Loucy (cell line): ENCODE data around the gene TNS4.

Source experiments
- EZH2phosphoT487 ChIP-seq: fragments of 200-600 bp; IDR thresholded peaks from 2 replicates; pipeline ENCODE4 v1.6.1; 2018; ENCODE audit warnings: antibody characterized with exemption, mild to moderate bottlenecking, moderate library complexity, borderline replicate concordance
- TF ChIP-seq, protein P1 (sequence below): fragments of 200-600 bp; sonication (generic); conservative IDR thresholded peaks from 2 replicates; pipeline ENCODE4 v1.5.1; 2014; ENCODE audit warnings: mild to moderate bottlenecking, antibody characterized with exemption, low read length

DNA sequence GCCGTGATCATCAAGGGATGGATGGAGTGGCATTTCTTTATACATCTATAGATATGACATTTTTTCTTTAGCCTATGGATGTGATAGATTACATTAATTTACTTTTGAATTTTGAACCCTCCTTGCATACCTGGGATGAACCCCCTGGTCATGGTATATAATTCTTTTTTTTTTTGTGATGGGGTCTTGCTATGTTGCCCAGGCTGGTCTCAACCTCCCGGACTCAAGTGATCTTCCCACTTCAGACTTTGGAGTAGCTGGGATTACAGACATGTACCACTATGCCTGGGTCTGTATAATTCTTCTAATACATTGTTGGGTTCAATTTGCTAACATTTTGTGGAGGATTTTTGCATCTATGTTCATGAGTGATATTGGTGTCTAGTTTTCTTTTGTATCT lies 1.7 kb upstream of the TNS4 start:
- TF ChIP-seq, protein P1, sequence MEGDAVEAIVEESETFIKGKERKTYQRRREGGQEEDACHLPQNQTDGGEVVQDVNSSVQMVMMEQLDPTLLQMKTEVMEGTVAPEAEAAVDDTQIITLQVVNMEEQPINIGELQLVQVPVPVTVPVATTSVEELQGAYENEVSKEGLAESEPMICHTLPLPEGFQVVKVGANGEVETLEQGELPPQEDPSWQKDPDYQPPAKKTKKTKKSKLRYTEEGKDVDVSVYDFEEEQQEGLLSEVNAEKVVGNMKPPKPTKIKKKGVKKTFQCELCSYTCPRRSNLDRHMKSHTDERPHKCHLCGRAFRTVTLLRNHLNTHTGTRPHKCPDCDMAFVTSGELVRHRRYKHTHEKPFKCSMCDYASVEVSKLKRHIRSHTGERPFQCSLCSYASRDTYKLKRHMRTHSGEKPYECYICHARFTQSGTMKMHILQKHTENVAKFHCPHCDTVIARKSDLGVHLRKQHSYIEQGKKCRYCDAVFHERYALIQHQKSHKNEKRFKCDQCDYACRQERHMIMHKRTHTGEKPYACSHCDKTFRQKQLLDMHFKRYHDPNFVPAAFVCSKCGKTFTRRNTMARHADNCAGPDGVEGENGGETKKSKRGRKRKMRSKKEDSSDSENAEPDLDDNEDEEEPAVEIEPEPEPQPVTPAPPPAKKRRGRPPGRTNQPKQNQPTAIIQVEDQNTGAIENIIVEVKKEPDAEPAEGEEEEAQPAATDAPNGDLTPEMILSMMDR: no peak
- TF ChIP-seq EZH2phosphoT487: no peak
